EL (cell line): ENCODE data around the gene CENPX.
A peak's percentile ranks its signal among the peaks of the same experiment; 100 is the strongest.

Experiments
- DNase-seq: peaks from one replicate; pipeline ENCODE4 v3.0.0-alpha.2; 2016

Gene CENPX

DNA sequence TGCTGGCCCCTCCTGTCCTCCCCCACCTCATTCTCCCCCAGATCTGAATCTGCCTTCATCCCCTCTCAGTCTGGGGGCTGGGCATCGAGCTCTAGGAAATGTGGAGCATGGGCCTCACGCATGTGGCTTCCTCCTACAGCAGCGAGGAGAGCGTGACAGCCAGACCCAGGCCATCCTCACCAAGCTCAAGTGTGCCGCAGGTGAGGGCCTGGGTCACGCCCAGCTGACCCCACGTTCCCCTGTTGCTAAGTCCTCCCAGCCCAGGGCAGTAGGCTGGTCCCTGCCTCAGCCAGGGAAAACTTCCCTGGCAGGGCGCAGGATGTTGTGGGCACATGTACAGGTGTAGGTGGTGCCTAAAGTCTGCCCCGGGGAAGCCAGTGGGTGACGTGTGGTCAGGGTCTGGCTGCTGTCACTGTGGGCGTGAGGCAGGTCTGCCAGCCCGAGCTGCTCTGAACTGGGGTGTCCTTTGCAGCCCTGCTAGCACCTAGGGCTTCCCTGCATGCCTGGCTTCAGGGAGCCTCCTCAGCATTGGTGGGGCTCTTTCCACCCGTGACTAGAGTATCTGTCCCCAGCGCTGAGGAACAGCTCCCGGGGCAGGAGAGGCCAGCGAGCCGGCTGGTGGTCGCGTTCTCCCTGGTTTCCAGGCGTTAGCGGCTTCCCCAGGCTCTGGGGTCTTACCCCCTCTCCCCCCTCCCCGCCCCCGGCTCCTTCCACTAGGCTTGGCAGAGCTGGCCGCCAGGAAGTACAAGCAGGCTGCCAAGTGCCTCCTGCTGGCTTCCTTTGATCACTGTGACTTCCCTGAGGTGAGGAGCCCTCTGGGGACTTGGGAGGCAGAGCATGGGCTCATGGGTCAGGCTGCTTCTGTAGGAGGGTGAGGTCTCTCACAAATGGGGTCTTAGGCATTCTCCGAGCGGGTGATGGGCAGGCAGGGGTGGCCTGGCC lies 32.6 kb upstream of the CENPX start:
- DNase-seq: no peak

GRCh38 chr17:82054351-82055022 lies 31.8 kb upstream of the CENPX start:
- no peak for DNase-seq

DNA sequence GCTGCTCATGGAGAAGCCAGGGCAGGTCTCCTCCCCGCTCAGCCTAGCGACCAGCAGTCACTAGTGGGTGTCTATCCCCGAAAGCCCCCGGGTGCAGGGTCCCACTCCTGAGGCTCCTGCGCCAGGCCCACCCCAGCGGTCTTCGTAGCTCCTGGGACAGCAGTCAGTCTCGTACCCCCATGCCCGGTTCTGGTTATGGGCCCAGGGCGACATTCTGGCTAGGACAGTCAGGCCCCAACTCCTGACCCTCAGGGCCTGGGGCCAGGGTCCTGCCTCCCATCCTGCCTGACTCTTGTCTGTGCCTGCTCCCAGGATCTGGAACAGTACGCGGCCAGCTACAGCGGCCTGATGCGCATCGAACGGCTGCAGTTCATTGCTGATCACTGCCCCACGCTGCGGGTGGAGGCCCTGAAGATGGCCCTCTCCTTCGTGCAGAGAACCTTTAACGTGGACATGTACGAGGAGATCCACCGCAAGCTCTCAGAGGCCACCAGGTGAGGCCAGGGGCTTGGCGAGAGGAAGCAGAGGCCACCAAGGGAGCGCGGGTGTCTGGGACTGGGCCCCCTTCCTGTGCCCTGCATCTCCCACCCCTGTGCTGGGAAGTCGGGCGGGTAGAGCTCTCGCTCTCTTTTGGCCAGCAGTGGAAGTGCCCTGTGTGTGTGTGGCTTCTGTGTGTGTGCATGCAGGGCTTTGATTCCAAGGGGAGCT lies 31.0 kb upstream of the CENPX start:
- DNase-seq: no peak

DNA sequence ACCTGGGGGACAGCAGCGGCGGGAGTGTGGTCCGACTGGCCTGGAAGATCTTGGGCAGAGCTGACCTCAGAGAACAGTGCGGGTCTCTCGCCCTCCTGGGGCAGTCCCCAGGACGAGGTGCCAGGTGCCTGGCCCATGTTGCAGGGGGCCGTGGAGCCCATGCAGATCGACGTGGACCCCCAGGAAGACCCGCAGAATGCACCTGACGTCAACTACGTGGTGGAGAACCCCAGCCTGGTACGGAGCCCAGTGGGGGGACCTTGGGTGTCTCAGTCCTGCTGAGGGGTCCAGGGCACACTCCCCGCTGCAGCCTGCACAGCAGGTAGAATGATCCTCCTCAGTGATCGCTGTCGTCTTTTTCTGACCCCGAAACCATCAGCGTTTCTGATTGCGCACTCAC lies 30.5 kb upstream of the CENPX start:
- no peak for DNase-seq

GRCh38 chr17:82052638-82053059 lies 30.0 kb upstream of the CENPX start:
- no peak for DNase-seq

- peak; percentile 62 for DNase-seq
Measured at GRCh38 chr17:82051776-82052637, 29.3 kb upstream of the CENPX start, which contains the start of the genes GPS1 and RFNG. Gene GPS1 (plus strand): TSS chr17:82051898. CDS start chr17:82051932, 34 bp downstream. Gene RFNG (minus strand): TSS chr17:82051811. CDS start chr17:82051766, 45 bp downstream.

DNA sequence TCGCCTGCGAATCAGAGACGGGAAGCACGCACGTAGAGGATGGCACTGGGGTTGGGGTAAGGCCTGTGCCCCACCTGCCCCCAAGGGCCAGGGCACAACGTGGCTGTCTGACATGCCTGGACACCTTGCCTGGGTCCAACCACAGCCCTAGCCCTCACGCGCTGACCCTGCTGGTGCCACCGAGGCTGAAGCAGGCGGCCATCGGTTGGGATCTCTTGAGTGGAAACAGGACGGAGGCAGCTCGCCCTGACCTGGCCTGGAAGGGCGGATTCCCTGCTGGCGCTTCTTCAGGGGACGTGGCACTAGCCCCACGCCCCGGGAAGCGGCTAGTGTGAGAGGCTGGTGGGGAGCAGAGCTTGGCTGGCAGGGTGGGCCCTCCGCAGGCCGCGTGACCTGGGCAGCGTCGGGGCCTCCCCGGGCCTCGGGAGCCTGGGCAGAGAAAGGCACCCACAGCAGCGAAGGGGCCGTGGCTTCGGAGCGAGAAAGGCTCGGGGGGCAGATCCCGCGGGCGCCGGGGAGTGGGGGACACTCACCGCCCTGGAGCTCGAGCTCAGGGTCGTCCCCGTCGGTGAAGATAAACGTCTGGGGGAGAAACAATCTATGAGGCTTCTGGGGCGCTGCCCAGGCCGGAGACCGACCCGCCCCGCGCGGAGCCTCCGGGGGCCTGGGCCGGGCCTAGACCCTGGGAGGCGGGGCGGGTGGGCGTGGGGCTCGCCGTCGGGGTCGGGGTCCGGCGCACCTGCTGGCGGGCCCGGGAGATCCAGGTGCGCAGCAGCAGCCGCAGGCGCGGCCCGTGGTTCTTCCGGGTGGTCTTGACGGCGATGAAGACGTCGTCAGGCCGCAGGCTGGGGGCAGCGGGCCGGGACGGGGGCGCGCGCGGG lies 28.3 kb upstream of the CENPX start:
- no peak for DNase-seq

- DNase-seq: no peak
Measured at GRCh38 chr17:82050152-82050760, 27.6 kb upstream of the CENPX start.

- DNase-seq: no peak
Measured at GRCh38 chr17:82049521-82049971, 26.9 kb upstream of the CENPX start.

DNA sequence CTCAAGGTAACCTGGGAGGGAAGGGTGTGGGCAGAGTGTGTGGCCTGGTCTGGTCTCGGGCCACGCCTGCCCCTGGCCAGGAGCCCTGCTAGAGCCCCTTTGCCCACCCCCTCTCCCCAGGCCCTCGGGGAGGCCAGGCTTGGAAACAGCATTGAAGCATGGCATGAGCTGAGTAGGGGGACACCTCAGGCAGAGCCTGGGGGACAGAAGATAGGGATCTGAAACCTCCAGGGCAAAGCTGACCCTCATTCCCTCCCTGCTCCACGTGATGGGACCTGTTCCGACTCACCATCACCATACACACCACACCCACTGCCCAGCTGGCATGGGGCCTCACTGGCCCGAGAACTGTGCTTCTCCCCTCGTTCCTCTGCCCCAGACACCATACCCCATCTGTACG lies 26.4 kb upstream of the CENPX start:
- DNase-seq: no peak

GRCh38 chr17:82048571-82048971 lies 25.9 kb upstream of the CENPX start:
- no peak for DNase-seq

DNA sequence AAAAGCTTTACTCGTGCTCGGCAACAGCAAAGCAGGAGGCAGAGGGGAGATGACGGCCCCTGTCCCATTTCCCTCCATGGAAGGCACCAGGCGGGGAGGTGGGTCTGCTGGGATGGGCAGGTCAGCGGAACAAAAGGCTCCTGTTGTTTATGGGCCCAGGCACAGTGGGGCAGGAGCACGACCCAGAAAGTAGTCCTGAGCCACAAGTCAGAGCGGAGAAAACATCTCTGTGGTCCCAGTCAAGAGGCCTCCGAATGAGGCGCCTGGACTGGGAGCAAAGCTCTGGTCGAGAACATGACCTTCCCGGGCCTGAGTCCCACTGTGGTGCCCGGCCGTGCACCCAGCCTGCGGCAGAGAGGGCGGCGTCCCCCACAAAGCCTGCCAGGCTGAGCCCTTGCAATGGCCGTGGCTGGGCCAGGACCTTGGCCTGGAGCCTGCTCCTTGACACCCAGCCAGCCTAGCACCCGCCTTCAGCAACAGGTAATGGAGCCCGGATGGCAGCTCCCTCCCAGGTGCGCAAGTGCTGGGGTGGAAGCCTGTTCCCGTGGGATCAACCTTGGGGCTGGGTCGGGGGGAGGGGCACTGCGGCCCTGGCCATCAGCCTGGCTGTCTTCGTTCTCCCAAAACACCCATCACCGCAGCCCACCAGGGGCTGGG lies 25.4 kb upstream of the CENPX start:
- DNase-seq: no peak

GRCh38 chr17:82047379-82047778 lies 24.7 kb upstream of the CENPX start:
- DNase-seq: no peak

DNA sequence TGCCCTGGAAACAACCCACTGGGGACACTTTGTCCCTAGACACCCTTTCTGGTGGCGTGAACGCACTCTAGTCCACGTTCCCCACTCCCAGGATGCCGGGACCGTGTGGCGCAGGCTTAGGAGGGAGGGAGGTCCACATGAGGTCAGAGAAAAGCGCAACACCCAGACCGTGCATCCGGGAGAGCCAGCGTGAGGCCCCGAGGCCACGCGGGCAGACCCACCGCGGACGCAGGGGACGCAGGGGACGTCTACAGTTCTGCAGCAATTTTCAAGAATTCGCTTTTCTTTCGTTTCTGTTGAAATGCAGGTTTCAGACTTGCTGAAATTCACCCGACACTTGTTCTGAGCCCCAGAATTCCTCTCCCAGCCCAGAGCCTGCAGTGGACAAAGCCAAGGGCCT lies 24.2 kb upstream of the CENPX start:
- no peak for DNase-seq

DNA sequence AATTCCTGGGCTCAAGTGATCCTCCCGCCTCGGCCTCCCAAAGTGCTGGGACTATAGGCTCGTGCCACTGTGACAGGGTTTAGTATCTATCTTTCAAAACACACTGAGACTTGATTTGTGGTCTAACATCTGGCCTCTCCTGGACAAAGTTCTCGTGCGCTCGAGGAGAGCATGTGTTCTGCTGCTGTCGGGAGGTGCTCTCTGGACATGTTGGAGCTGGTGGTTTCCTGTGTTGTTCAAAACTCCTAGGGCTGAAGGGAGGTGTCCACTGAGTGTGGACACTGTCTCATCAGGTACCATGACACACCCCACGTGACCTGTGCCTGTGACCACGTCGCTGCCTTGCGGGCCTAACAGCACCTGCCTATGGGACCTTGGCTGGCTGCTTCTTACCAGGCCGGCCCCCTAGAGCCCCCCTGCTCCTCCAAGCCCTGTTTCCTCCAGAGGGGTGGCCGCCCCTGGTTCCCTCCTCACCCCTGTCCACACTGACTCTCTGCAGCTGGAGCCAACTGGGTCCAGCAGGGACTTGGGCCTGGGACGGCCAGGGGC lies 23.3 kb upstream of the CENPX start:
- DNase-seq: no peak

- no peak for DNase-seq
Measured at GRCh38 chr17:82043507-82043906, 20.8 kb upstream of the CENPX start.

DNA sequence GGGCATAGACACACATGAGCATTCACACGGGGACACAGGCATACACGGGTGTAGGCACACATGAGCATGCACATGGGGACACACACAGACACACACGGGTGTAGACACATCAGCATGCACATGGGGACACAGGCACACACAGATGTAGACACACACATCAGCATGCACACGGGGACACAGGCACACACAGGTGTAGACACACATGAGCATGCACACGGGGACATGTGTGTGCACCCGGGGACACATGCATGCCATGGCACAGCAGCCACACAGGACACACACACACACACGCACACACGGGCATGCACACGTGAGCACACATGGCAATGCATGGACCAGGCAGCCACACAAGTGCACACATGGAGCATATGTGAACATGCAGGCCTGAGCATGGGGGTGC lies 20.0 kb upstream of the CENPX start:
- no peak for DNase-seq

DNA sequence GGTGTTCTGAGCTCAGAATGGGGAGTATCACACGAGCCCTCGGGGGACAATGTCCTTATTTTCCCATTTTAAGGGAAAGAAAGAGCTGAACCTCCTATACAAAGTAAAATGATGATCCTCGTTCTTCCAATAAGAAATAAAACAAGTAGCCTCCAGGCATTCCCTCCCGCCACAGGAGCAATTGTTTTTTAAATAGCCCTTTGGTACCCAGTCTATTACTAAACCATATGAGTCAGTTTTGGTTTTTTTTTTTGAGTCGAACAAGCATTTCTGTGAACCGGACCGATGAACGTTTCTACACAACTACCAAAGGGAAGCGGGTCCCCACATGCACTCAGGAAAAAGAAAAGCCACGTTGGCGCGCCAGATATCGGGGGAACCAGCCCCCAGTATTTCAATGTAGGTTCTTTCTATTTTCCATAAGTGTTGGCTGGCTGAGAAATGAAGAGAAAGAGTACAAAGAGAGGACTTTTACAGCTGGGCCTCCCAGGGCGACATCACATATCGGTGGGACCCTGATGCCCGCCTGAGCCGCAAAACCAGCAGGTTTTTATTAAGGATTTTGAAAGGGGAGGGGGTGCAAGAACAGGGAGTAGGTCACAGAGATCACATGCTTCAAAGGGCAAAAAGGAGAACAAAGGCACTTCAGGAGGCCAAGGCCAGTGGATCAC lies 18.6 kb upstream of the CENPX start:
- peak; percentile 37 for DNase-seq

- DNase-seq: no peak
Measured at GRCh38 chr17:82039695-82040299, 17.1 kb upstream of the CENPX start.
